Lower lobe of right lung (tissue), 2 donors: ENCODE measurements around the gene IFNL2. TPM values are rescaled to one million over a fixed set of nuclear protein-coding genes. Genes with fewer than 3 reads are reported as not detected.

Experiments used
- ATAC-seq, 2 donors: fragments of 200-7000 bp; cut with Tn5 transposase; one replicate each; pipeline ENCODE4 v1.9.1; 2020 to 2022; ENCODE audit warnings: mild to moderate bottlenecking in 2 of 2, moderate library complexity in 2 of 2
- DNase-seq: peaks from one replicate; pipeline ENCODE4 v3.0.0-alpha.2; 2020
- H3K27ac ChIP-seq: fragments of 200-600 bp; one replicate; pipeline ENCODE4 v1.8.0; 2022
- H3K27me3 ChIP-seq: fragments of 200-600 bp; one replicate; pipeline ENCODE4 v1.8.0; 2022; ENCODE audit warnings: low read depth
- H3K36me3 ChIP-seq: fragments of 200-600 bp; one replicate; pipeline ENCODE4 v1.8.0; 2022; ENCODE audit warnings: mild to moderate bottlenecking
- H3K4me1 ChIP-seq: fragments of 200-600 bp; one replicate; pipeline ENCODE4 v1.8.0; 2022
- H3K4me3 ChIP-seq: fragments of 200-600 bp; one replicate; pipeline ENCODE4 v1.8.0; 2022; ENCODE audit warnings: mild to moderate bottlenecking
- H3K9me3 ChIP-seq: fragments of 200-600 bp; one replicate; pipeline ENCODE4 v1.8.0; 2022
- CTCF ChIP-seq: fragments of 200-600 bp; IDR thresholded peaks from one replicate; pipeline ENCODE4 v1.8.0; 2022; ENCODE audit warnings: antibody characterized with exemption, mild to moderate bottlenecking
- intact Hi-C: fragments of 100-400 bp; cut with DNase I; formaldehyde crosslinking; loops from one replicate; pipeline ENCODE4 v1.11.0; 2022
- total RNA-seq: library from RNA; stranded (reverse); fragmentation: NEBNext Ultra II Directional; extraction: Animal tissue kit (Norgen Biotek cat#: 25700); gene quantifications from one replicate; pipeline ENCODE4 v1.2.1, GENCODE V29; 2021
- donor health status: DM: no; HTN: yes; CAD: no; lungs with severe emphysema.

The IFNL2 gene
- total RNA-seq, 1 donor from 2014 or later, result not detected

GRCh38 chr19:39318690-39319089, 50.5 kb downstream of the IFNL2 start:
- intact Hi-C loops, result no loop called here
- Histone ChIP-seq H3K27me3 (no peaks in the 10 kb centered on the region), H3K4me3 (no peak overlapping the region), H3K9me3 (no peaks in the 10 kb centered on the region), H3K27ac (no peak overlapping the region), H3K36me3 (no peaks in the 10 kb centered on the region), H3K4me1 (no peaks in the 10 kb centered on the region)
- no peak for DNase-seq
- TF ChIP-seq CTCF, result no peak
- ATAC-seq, result no peak

GRCh38 chr19:39319098-39319891, 51.1 kb downstream of the IFNL2 start:
- TF ChIP-seq CTCF, result no peak
- DNase-seq, result no peak
- no peak overlapping the region for H3K27ac ChIP-seq
- H3K36me3 ChIP-seq, result no peaks in the 10 kb centered on the region
- H3K4me3 ChIP-seq, result no peak overlapping the region
- ATAC-seq, result no peak
- H3K4me1 ChIP-seq, result no peaks in the 10 kb centered on the region
- H3K9me3 ChIP-seq, result no peaks in the 10 kb centered on the region
- intact Hi-C loops, result no loop called here
- H3K27me3 ChIP-seq, result no peaks in the 10 kb centered on the region

Other genes with a start within 250 kb of the IFNL2 start
- 6.4 TPM for gene FBXO27, start 235.8 kb upstream of the IFNL2 start, total RNA-seq
- gene ACP7, start 184.0 kb upstream of the IFNL2 start, total RNA-seq, result not detected
- gene PAK4, start 142.6 kb upstream of the IFNL2 start, total RNA-seq, result 73.0 TPM
- 0.86 TPM for gene NCCRP1, start 71.4 kb upstream of the IFNL2 start, total RNA-seq
- not detected for gene SYCN, start 64.1 kb upstream of the IFNL2 start, total RNA-seq
- not detected for gene IFNL3, start 23.4 kb upstream of the IFNL2 start, total RNA-seq
- not detected for gene IFNL4, start 19.5 kb upstream of the IFNL2 start, total RNA-seq
- gene IFNL1, start 28.0 kb downstream of the IFNL2 start, total RNA-seq, result not detected
- gene LRFN1, start 52.5 kb downstream of the IFNL2 start, total RNA-seq, result 2.1 TPM
- 149 TPM for gene GMFG, start 67.6 kb downstream of the IFNL2 start, total RNA-seq
- gene SAMD4B, start 74.0 kb downstream of the IFNL2 start, total RNA-seq, result 74.4 TPM
- 33.7 TPM for gene PAF1, start 122.7 kb downstream of the IFNL2 start, total RNA-seq
- 33.1 TPM for gene MED29, start 123.0 kb downstream of the IFNL2 start, total RNA-seq
- 208 TPM for gene ZFP36, start 138.5 kb downstream of the IFNL2 start, total RNA-seq
- gene PLEKHG2, start 144.3 kb downstream of the IFNL2 start, total RNA-seq, result 24.7 TPM
- 1,586 TPM for gene RPS16, start 167.6 kb downstream of the IFNL2 start, total RNA-seq
- gene SUPT5H, start 177.2 kb downstream of the IFNL2 start, total RNA-seq, result 108 TPM
- 44.0 TPM for gene TIMM50, start 212.4 kb downstream of the IFNL2 start, total RNA-seq
- gene DLL3, start 230.6 kb downstream of the IFNL2 start, total RNA-seq, result not detected
- gene SELENOV, start 246.7 kb downstream of the IFNL2 start, total RNA-seq, result not detected